HepG2 (cell line): Measurements from ENCODE around the gene SUSD3. TPM values are rescaled to one million over a fixed set of nuclear protein-coding genes. Genes with fewer than 3 reads are reported as not detected.

ENCODE experiments used
- AHR ChIP-seq: IDR thresholded peaks from 2 replicates; pipeline ENCODE4 v1.6.1; 2018; ENCODE audit warnings: missing genetic modification reagents, missing compliant biosample characterization
- AKAP8 ChIP-seq: sonication (generic); formaldehyde crosslinking; IDR thresholded peaks from 2 replicates; pipeline ENCODE4 v1.5.1; 2020; ENCODE audit warnings: mild to moderate bottlenecking, missing genetic modification reagents
- JUNB ChIP-seq: sonication (generic); formaldehyde crosslinking; IDR thresholded peaks from 2 replicates; pipeline ENCODE4 v1.8.0; 2022; ENCODE audit warnings: missing genetic modification reagents, mild to moderate bottlenecking, borderline replicate concordance
- PATZ1 ChIP-seq: sonication (generic); formaldehyde crosslinking; IDR thresholded peaks from 2 replicates; pipeline ENCODE4 v1.4.0; 2020; ENCODE audit warnings: missing genetic modification reagents
- PHF8 ChIP-seq: sonication (generic); formaldehyde crosslinking; IDR thresholded peaks from 2 replicates; pipeline ENCODE4 v1.5.0; 2020; ENCODE audit warnings: missing genetic modification reagents
- ZEB1 ChIP-seq: IDR thresholded peaks from 2 replicates; pipeline ENCODE4 v1.6.1; 2012; ENCODE audit warnings: mild to moderate bottlenecking, low read depth, inconsistent platforms; ENCODE audit not compliant: insufficient replicate concordance
- ZNF205 ChIP-seq: IDR thresholded peaks from 2 replicates; pipeline ENCODE4 v1.6.1; 2018; ENCODE audit warnings: missing biosample characterization, missing genetic modification reagents
- polyA plus RNA-seq, 8 experiments: library from polyadenylated mRNA; depleted of rRNA in 3 of 8; stranded (reverse) in 7 of 8; unstranded in 1 of 8; fragments of >200 nt; fragmentation: Illumina TruSeq in 4 of 8; extraction: Trizol in 4 of 8; gene quantifications; 2 replicates each; pipeline versions ENCODE4 v1.2.1 to v1.2.3, GENCODE V29; 2011 to 2016; ENCODE audit warnings: low read depth in 4 of 8, missing spikeins in 1 of 8, mixed read lengths in 1 of 8; ENCODE audit not compliant: insufficient read depth in 1 of 8
- total RNA-seq, 5 experiments: library from RNA; depleted of rRNA; stranded (reverse); fragments of >200 nt; fragmentation: Illumina TruSeq; extraction: Trizol; gene quantifications; 2 replicates each; pipeline ENCODE4 v1.2.3, GENCODE V29; 2016; ENCODE audit warnings: low read depth in 1 of 5
- TF ChIP-seq, protein P1 (sequence below): sonication (generic); formaldehyde crosslinking; IDR thresholded peaks from 2 replicates; pipeline ENCODE4 v1.5.0; 2020; ENCODE audit warnings: mild to moderate bottlenecking, missing genetic modification reagents, borderline replicate concordance
- TF ChIP-seq, protein P2 (sequence below): sonication (generic); formaldehyde crosslinking; IDR thresholded peaks from one replicate; pipeline ENCODE4 v1.5.1; 2020; ENCODE audit warnings: mild to moderate bottlenecking, missing genetic modification reagents; ENCODE audit errors: not compliant biosample characterization

SUSD3 gene
- total and polyA plus RNA-seq, 2 of the 13 experiments (the other 11 are each of a cell fraction or from before 2014, with no cell fraction given): 7.0 to 9.1 TPM

DNA sequence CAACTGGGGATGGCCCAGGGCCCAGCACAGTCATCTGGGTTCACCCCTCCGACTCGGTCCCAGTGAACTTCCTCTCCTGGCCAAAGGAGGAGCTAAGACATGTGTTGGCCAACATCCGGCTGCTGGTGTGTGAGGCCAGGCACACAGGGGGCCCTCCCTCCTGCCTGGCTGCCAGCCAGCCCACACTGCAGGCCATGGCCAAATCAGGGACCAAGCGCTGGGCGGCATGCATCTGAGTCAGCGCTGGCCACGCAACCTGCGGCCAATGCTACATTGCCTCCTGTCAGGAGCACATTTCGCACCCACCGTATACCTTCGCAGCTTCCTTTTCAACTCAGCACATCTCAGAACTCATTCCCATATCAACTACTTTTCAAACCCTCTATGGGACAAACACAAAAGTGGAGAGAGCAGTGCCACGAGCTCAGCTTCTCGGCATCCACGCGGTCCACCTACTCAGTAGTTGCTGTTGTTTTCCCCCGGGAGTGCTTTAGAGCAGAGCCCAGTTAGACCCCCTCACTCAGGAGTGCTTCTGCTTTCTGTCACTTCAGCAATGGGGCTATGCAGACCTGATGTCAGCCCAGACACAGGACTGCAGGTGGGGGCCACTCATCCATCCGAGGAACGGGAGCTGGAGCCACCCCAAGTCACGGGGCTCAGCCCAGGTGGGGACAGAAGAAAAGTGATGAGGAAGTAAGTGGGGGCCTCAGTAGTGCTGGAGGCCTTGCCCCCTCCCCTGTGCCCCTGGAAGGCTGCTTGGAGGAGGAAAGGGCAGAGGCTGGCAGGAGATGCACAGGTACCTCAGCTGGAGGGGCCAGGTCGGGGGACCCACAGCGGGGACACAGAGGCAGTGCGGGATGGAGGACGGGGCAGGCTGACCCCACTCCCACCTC, 61.7 kb downstream of the SUSD3 start (continued):
- peak; percentile 51; the same call in 1 of the 2 replicates for TF ChIP-seq PHF8 (CRISPR knock-in tag)
- TF ChIP-seq, protein P1, sequence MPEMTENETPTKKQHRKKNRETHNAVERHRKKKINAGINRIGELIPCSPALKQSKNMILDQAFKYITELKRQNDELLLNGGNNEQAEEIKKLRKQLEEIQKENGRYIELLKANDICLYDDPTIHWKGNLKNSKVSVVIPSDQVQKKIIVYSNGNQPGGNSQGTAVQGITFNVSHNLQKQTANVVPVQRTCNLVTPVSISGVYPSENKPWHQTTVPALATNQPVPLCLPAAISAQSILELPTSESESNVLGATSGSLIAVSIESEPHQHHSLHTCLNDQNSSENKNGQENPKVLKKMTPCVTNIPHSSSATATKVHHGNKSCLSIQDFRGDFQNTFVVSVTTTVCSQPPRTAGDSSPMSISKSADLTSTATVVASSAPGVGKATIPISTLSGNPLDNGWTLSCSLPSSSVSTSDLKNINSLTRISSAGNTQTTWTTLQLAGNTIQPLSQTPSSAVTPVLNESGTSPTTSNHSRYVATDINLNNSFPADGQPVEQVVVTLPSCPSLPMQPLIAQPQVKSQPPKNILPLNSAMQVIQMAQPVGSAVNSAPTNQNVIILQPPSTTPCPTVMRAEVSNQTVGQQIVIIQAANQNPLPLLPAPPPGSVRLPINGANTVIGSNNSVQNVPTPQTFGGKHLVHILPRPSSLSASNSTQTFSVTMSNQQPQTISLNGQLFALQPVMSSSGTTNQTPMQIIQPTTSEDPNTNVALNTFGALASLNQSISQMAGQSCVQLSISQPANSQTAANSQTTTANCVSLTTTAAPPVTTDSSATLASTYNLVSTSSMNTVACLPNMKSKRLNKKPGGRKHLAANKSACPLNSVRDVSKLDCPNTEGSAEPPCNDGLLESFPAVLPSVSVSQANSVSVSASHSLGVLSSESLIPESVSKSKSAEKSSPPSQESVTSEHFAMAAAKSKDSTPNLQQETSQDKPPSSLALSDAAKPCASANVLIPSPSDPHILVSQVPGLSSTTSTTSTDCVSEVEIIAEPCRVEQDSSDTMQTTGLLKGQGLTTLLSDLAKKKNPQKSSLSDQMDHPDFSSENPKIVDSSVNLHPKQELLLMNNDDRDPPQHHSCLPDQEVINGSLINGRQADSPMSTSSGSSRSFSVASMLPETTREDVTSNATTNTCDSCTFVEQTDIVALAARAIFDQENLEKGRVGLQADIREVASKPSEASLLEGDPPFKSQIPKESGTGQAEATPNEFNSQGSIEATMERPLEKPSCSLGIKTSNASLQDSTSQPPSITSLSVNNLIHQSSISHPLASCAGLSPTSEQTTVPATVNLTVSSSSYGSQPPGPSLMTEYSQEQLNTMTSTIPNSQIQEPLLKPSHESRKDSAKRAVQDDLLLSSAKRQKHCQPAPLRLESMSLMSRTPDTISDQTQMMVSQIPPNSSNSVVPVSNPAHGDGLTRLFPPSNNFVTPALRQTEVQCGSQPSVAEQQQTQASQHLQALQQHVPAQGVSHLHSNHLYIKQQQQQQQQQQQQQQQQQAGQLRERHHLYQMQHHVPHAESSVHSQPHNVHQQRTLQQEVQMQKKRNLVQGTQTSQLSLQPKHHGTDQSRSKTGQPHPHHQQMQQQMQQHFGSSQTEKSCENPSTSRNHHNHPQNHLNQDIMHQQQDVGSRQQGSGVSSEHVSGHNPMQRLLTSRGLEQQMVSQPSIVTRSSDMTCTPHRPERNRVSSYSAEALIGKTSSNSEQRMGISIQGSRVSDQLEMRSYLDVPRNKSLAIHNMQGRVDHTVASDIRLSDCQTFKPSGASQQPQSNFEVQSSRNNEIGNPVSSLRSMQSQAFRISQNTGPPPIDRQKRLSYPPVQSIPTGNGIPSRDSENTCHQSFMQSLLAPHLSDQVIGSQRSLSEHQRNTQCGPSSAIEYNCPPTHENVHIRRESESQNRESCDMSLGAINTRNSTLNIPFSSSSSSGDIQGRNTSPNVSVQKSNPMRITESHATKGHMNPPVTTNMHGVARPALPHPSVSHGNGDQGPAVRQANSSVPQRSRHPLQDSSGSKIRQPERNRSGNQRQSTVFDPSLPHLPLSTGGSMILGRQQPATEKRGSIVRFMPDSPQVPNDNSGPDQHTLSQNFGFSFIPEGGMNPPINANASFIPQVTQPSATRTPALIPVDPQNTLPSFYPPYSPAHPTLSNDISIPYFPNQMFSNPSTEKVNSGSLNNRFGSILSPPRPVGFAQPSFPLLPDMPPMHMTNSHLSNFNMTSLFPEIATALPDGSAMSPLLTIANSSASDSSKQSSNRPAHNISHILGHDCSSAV: peak; percentile 80; the same call in 1 of the 2 replicates
- no peak for TF ChIP-seq JUNB
- peak; percentile 93 for TF ChIP-seq PATZ1
- TF ChIP-seq AHR (CRISPR knock-in tag): peak; percentile 82; the same call in 1 of the 2 replicates
- TF ChIP-seq ZNF205: peak; percentile 88; the same call in 1 of the 2 replicates
- no peak for TF ChIP-seq ZEB1
- TF ChIP-seq, protein P2, sequence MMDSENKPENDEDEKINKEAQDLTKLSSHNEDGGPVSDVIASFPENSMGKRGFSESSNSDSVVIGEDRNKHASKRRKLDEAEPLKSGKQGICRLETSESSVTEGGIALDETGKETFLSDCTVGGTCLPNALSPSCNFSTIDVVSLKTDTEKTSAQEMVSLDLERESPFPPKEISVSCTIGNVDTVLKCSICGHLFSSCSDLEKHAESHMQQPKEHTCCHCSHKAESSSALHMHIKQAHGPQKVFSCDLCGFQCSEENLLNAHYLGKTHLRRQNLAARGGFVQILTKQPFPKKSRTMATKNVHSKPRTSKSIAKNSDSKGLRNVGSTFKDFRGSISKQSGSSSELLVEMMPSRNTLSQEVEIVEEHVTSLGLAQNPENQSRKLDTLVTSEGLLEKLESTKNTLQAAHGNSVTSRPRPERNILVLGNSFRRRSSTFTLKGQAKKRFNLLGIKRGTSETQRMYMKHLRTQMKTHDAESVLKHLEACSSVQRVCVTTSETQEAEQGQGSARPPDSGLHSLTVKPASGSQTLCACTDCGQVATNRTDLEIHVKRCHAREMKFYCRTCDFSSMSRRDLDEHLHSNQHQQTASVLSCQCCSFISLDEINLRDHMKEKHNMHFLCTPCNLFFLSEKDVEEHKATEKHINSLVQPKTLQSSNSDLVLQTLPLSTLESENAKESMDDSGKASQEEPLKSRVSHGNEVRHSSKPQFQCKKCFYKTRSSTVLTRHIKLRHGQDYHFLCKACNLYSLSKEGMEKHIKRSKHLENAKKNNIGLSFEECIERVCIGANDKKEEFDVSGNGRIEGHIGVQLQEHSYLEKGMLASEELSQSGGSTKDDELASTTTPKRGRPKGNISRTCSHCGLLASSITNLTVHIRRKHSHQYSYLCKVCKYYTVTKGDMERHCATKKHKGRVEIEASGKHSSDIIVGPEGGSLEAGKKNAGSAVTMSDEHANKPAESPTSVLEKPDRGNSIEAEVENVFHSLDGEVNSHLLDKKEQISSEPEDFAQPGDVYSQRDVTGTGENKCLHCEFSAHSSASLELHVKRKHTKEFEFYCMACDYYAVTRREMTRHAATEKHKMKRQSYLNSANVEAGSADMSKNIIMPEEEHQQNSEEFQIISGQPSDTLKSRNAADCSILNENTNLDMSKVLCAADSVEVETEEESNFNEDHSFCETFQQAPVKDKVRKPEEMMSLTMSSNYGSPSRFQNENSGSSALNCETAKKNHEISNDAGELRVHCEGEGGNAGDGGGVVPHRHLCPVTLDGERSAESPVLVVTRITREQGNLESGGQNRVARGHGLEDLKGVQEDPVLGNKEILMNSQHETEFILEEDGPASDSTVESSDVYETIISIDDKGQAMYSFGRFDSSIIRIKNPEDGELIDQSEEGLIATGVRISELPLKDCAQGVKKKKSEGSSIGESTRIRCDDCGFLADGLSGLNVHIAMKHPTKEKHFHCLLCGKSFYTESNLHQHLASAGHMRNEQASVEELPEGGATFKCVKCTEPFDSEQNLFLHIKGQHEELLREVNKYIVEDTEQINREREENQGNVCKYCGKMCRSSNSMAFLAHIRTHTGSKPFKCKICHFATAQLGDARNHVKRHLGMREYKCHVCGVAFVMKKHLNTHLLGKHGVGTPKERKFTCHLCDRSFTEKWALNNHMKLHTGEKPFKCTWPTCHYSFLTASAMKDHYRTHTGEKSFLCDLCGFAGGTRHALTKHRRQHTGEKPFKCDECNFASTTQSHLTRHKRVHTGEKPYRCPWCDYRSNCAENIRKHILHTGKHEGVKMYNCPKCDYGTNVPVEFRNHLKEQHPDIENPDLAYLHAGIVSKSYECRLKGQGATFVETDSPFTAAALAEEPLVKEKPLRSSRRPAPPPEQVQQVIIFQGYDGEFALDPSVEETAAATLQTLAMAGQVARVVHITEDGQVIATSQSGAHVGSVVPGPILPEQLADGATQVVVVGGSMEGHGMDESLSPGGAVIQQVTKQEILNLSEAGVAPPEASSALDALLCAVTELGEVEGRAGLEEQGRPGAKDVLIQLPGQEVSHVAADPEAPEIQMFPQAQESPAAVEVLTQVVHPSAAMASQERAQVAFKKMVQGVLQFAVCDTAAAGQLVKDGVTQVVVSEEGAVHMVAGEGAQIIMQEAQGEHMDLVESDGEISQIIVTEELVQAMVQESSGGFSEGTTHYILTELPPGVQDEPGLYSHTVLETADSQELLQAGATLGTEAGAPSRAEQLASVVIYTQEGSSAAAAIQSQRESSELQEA (CRISPR knock-in tag): no peak
- TF ChIP-seq AKAP8 (CRISPR knock-in tag): peak; percentile 99
